NCI-H146 (cell line): ENCODE data around the gene ELMOD2.

Experiments used
- DNase-seq: peaks from one replicate; lab custom pipeline; 2025; lab: John Stamatoyannopoulos, UW

The ELMOD2 gene

GRCh38 chr4:140581078-140581477 lies 57.1 kb downstream of the ELMOD2 start:
- DNase-seq = no peak

- no peak for DNase-seq
Measured at GRCh38 chr4:140584439-140584838, 60.5 kb downstream of the ELMOD2 start.

- peak; percentile 75 for DNase-seq
Measured at GRCh38 chr4:140595065-140595464, 71.1 kb downstream of the ELMOD2 start.

GRCh38 chr4:140600408-140600807 lies 76.4 kb downstream of the ELMOD2 start:
- no peak for DNase-seq

GRCh38 chr4:140602714-140603113 lies 78.7 kb downstream of the ELMOD2 start:
- peak; percentile 65 for DNase-seq

- peak; percentile 91 for DNase-seq
Measured at GRCh38 chr4:140603286-140603685, 79.3 kb downstream of the ELMOD2 start.
